Heart left ventricle (tissue), 13 donors: ENCODE results near the gene CXCL14.

Source experiments
- CTCF ChIP-seq, 12 donors: fragments of 200-600 bp; sonication (generic) in 4 of 12; IDR thresholded peaks; one replicate each; pipeline versions ENCODE4 v1.5.0 to v1.8.0; 2018 to 2022; ENCODE audit warnings: antibody characterized with exemption in 12 of 12, mild to moderate bottlenecking in 5 of 12
- POLR2A ChIP-seq, 2 donors: fragments of 450-650 bp; IDR thresholded peaks; one replicate each; pipeline ENCODE4 v1.6.1; 2017; ENCODE audit warnings: antibody characterized with exemption in 2 of 2, mild to moderate bottlenecking in 2 of 2, moderate library complexity in 2 of 2
- donor health status: ischemic (EF 13 %, LVEDD 7.1; RV severe dilation, severe dysfunction).
- donor health status: DM: no; HTN: yes; CAD: no.
- donor health status: DM: no; HTN: no; CAD: no.
- donor health status: ischemic (EF 25% LVEDD 6.9; RV normal size, moderate dysfunction).
- donor health status: ischemic (EF 25% LVEDD 5.7; RV mildly dilated, moderate dysfunction).
- donor health status: ischemic (EF 35%, LVEDD 5.7; RV mildly dilated, moderate dysfunction).
- donor health status: nonischemic (EF 11% LVEDD 7.7; RV severe dilation, severe dysfunction).
- donor health status: DM: yes; HTN: yes; CAD: no.
- donor health status: PGD.
- donor health status: ischemic (EF 29% LVEDD 5.4; RV normal size, mild dysfunction).
- donor health status: nonischemic (EF 23%, LVEDD 6.1; RV moderate dilation, normal function).

- TF ChIP-seq CTCF (IDR thresholded peaks at IDR 0.05), result no peak
- no peak for TF ChIP-seq POLR2A (IDR thresholded peaks at IDR 0.05)
Measured at GRCh38 chr5:135566422-135567400, 12.1 kb downstream of the CXCL14 start.
